GM12878 (cell line): ENCODE data around the gene UBE2O. TPM values are rescaled to one million over a fixed set of nuclear protein-coding genes. Genes with fewer than 3 reads are reported as not detected.

ENCODE experiments used
- ASH2L ChIP-seq: fragments of 300-600, 200-600 bp; sonication (generic); IDR thresholded peaks from 2 replicates; pipeline ENCODE4 v1.6.1; 2017; ENCODE audit warnings: low read depth, mild to moderate bottlenecking, borderline replicate concordance
- CBX3 ChIP-seq: fragments of 200-600 bp; sonication (generic); IDR thresholded peaks from 2 replicates; pipeline ENCODE4 v1.6.1; 2016; ENCODE audit warnings: low read depth, borderline replicate concordance
- CHD1 ChIP-seq: IDR thresholded peaks from 2 replicates; pipeline ENCODE4 v1.6.1; 2012; ENCODE audit warnings: low read depth, low read length, improper control_type of control experiment
- CHD4 ChIP-seq: fragments of 200-600 bp; sonication (generic); IDR thresholded peaks from 2 replicates; pipeline ENCODE4 v1.6.1; 2016; ENCODE audit warnings: mild to moderate bottlenecking
- EZH2 ChIP-seq: IDR thresholded peaks from 2 replicates; pipeline ENCODE4 v1.6.1; 2012; ENCODE audit warnings: low read depth, mild to moderate bottlenecking, control low read depth, inconsistent platforms, low read length, borderline replicate concordance; ENCODE audit not compliant: control insufficient read depth
- GABPA ChIP-seq: IDR thresholded peaks from 2 replicates; pipeline ENCODE4 v1.6.1; 2014; ENCODE audit warnings: antibody characterized with exemption, low read depth, mild to moderate bottlenecking, inconsistent platforms
- HDAC6 ChIP-seq: fragments of 200-600 bp; sonication (generic); IDR thresholded peaks from one replicate; pipeline ENCODE4 v1.8.0; 2017; ENCODE audit warnings: antibody characterized with exemption; ENCODE audit not compliant: unreplicated experiment
- MYC ChIP-seq: IDR thresholded peaks from 2 replicates; pipeline ENCODE4 v1.6.1; 2011; ENCODE audit warnings: mild to moderate bottlenecking, low read length, moderate library complexity, inconsistent platforms; ENCODE audit not compliant: insufficient read depth, insufficient replicate concordance, insufficient read length, severe bottlenecking
- PML ChIP-seq: IDR thresholded peaks from 2 replicates; pipeline ENCODE4 v1.6.1; 2012; ENCODE audit warnings: low read length, inconsistent platforms
- POLR2A ChIP-seq: IDR thresholded peaks from 2 replicates; pipeline ENCODE4 v1.6.1; 2011; ENCODE audit warnings: low read depth, mild to moderate bottlenecking, low read length
- RBBP5 ChIP-seq: fragments of 200-600 bp; sonication (generic); conservative IDR thresholded peaks from 2 replicates; pipeline ENCODE4 v1.6.1; 2016
- SMAD5 ChIP-seq: IDR thresholded peaks from 2 replicates; pipeline ENCODE4 v1.6.1; 2016; ENCODE audit warnings: antibody characterized with exemption, low read depth
- TCF12 ChIP-seq: IDR thresholded peaks from 2 replicates; pipeline ENCODE4 v1.6.1; 2011; ENCODE audit warnings: low read depth, mild to moderate bottlenecking, low read length
- TCF3 ChIP-seq: IDR thresholded peaks from 2 replicates; pipeline ENCODE4 v1.6.1; 2012; ENCODE audit warnings: low read depth, mild to moderate bottlenecking, low read length, borderline replicate concordance; ENCODE audit not compliant: insufficient read depth
- ZNF24 ChIP-seq: fragments of 450-650 bp; IDR thresholded peaks from 2 replicates; pipeline ENCODE4 v1.6.1; 2017; ENCODE audit warnings: antibody characterized with exemption, mild to moderate bottlenecking
- polyA plus RNA-seq, 11 experiments: library from polyadenylated mRNA; depleted of rRNA in 4 of 11; unstranded in 6 of 11; stranded (reverse) in 5 of 11; fragments of >200 nt; fragmentation: Nextera tagmentation in 4 of 11; fragmentation: Illumina TruSeq in 1 of 11; extraction: Ambion mirVana in 4 of 11; extraction: Trizol in 1 of 11; gene quantifications; 1 replicate in 1 of 11; 2 replicates in 10 of 11; pipeline versions ENCODE4 v1.2.1 to v1.2.3, GENCODE V29; 2011 to 2016; ENCODE audit warnings: inconsistent platforms in 2 of 11, missing spikeins in 2 of 11, low read depth in 1 of 11
- total RNA-seq, 4 experiments: library from RNA; depleted of rRNA in 3 of 4; stranded (reverse); fragments of >200 nt in 3 of 4; fragmentation: Illumina TruSeq in 1 of 4; extraction: Trizol in 1 of 4; gene quantifications; 2 replicates each; pipeline versions ENCODE4 v1.2.1 to v1.2.3, GENCODE V29; 2013 to 2021
- TF ChIP-seq, protein P1 (sequence below): fragments of 450-650 bp; IDR thresholded peaks from 2 replicates; pipeline ENCODE4 v1.6.1; 2016; ENCODE audit warnings: mild to moderate bottlenecking
- TF ChIP-seq, protein P2 (sequence below): fragments of 450-650 bp; IDR thresholded peaks from 2 replicates; pipeline ENCODE4 v1.6.1; 2017; ENCODE audit warnings: mild to moderate bottlenecking
- TF ChIP-seq, protein P3 (sequence below): fragments of 450-650 bp; IDR thresholded peaks from 2 replicates; pipeline ENCODE4 v1.6.1; 2014; ENCODE audit warnings: mild to moderate bottlenecking
- TF ChIP-seq, protein P4 (sequence below), 3 experiments: IDR thresholded peaks in 2 of 3; conservative IDR thresholded peaks in 1 of 3; 2 replicates each; pipeline ENCODE4 v1.5.1; 2011; ENCODE audit warnings: low read depth in 3 of 3, low read length in 3 of 3, mild to moderate bottlenecking in 3 of 3, control low read depth in 2 of 3, moderate library complexity in 2 of 3, inconsistent platforms in 1 of 3, mixed read lengths in 1 of 3; ENCODE audit not compliant: control insufficient read depth in 2 of 3, insufficient read depth in 1 of 3; ENCODE audit errors: extremely low read depth in 1 of 3
- TF ChIP-seq, protein P5 (sequence below): fragments of 450-650 bp; IDR thresholded peaks from 2 replicates; pipeline ENCODE4 v1.6.1; 2017; ENCODE audit warnings: borderline replicate concordance
- TF ChIP-seq, protein P6 (sequence below): IDR thresholded peaks from 2 replicates; pipeline ENCODE4 v1.6.1; 2011; ENCODE audit warnings: borderline replicate concordance, low read depth, mild to moderate bottlenecking, moderate library complexity, low read length; ENCODE audit not compliant: insufficient read depth, poor library complexity, severe bottlenecking

UBE2O gene
- total and polyA plus RNA-seq, 10 of the 15 experiments (the other 5 are each of a cell fraction or from before 2014, with no cell fraction given): 2.1 to 39.0 (median 14.1) TPM

DNA sequence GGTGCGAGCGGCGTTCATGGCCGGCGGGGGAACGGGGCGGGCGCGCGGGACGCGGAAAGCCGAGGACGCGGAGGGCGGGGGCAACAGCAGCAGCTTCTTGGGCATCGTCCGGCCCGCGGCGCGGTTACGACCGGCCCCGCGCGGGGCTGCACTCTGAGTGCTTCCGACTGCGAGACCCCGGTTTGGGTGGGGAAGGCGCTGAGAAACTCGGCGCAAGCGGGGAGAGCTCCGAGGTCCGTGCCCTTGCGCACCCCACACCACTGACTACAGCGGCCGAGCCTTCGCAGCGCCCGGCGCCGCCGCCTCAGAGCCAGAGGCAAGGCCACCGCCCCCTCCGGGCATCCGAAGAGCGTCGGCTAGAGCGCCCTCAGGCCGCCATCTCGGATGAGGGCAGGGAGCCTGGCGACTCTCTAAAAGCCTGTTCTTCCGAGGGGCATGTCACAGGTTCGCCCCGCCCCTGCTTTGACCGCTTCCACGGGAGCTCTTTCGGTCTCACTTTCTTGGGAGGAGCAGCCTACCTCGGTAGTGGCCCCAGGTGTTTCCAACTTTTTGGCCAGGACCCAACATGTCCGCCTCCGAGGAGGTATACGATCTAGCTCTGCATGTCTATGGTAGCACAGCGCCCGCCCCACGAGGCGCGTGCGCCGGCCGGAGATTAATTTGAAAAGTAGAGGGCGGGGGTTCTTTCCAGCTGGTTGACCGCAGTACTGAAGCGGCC, 99.2 kb downstream of the UBE2O start, which contains the start of gene PRPSAP1 (continued):
- TF ChIP-seq, protein P1, sequence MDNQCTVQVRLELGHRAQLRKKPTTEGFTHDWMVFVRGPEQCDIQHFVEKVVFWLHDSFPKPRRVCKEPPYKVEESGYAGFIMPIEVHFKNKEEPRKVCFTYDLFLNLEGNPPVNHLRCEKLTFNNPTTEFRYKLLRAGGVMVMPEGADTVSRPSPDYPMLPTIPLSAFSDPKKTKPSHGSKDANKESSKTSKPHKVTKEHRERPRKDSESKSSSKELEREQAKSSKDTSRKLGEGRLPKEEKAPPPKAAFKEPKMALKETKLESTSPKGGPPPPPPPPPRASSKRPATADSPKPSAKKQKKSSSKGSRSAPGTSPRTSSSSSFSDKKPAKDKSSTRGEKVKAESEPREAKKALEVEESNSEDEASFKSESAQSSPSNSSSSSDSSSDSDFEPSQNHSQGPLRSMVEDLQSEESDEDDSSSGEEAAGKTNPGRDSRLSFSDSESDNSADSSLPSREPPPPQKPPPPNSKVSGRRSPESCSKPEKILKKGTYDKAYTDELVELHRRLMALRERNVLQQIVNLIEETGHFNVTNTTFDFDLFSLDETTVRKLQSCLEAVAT: peak; percentile 81
- TF ChIP-seq CHD1 (no peak), MYC (peak; percentile 32), CHD4 (no peak), ASH2L (no peak), EZH2 (no peak), ZNF24 (peak; percentile 84), POLR2A (peak; percentile 99), RBBP5 (no peak), GABPA (no peak), CBX3 (no peak), TCF12 (peak; percentile 37; the same call in 1 of the 2 replicates), TCF3 (0 out of 2 replicates have a peak, but pooled peaks have one; percentile 29), SMAD5 (0 out of 2 replicates have a peak, but pooled peaks have one; percentile 70), PML (no peak), HDAC6 (no peak)
- TF ChIP-seq, protein P2, sequence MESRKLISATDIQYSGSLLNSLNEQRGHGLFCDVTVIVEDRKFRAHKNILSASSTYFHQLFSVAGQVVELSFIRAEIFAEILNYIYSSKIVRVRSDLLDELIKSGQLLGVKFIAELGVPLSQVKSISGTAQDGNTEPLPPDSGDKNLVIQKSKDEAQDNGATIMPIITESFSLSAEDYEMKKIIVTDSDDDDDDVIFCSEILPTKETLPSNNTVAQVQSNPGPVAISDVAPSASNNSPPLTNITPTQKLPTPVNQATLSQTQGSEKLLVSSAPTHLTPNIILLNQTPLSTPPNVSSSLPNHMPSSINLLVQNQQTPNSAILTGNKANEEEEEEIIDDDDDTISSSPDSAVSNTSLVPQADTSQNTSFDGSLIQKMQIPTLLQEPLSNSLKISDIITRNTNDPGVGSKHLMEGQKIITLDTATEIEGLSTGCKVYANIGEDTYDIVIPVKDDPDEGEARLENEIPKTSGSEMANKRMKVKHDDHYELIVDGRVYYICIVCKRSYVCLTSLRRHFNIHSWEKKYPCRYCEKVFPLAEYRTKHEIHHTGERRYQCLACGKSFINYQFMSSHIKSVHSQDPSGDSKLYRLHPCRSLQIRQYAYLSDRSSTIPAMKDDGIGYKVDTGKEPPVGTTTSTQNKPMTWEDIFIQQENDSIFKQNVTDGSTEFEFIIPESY: no peak
- TF ChIP-seq, protein P3, sequence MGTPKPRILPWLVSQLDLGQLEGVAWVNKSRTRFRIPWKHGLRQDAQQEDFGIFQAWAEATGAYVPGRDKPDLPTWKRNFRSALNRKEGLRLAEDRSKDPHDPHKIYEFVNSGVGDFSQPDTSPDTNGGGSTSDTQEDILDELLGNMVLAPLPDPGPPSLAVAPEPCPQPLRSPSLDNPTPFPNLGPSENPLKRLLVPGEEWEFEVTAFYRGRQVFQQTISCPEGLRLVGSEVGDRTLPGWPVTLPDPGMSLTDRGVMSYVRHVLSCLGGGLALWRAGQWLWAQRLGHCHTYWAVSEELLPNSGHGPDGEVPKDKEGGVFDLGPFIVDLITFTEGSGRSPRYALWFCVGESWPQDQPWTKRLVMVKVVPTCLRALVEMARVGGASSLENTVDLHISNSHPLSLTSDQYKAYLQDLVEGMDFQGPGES: no peak
- TF ChIP-seq, protein P4, sequence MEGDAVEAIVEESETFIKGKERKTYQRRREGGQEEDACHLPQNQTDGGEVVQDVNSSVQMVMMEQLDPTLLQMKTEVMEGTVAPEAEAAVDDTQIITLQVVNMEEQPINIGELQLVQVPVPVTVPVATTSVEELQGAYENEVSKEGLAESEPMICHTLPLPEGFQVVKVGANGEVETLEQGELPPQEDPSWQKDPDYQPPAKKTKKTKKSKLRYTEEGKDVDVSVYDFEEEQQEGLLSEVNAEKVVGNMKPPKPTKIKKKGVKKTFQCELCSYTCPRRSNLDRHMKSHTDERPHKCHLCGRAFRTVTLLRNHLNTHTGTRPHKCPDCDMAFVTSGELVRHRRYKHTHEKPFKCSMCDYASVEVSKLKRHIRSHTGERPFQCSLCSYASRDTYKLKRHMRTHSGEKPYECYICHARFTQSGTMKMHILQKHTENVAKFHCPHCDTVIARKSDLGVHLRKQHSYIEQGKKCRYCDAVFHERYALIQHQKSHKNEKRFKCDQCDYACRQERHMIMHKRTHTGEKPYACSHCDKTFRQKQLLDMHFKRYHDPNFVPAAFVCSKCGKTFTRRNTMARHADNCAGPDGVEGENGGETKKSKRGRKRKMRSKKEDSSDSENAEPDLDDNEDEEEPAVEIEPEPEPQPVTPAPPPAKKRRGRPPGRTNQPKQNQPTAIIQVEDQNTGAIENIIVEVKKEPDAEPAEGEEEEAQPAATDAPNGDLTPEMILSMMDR (IDR thresholded peaks at IDR 0.05 in 2 of 3, conservative IDR thresholded peaks at IDR 0.05 in 1 of 3; ENCODE audit: control insufficient read depth in 2 of 3, extremely low read depth in 1 of 3, insufficient read depth in 1 of 3, low read depth in 3 of 3, low read length in 3 of 3): peak in 1 of 3 experiments; percentile 28; a peak in 1 of 6 replicates
- TF ChIP-seq, protein P5, sequence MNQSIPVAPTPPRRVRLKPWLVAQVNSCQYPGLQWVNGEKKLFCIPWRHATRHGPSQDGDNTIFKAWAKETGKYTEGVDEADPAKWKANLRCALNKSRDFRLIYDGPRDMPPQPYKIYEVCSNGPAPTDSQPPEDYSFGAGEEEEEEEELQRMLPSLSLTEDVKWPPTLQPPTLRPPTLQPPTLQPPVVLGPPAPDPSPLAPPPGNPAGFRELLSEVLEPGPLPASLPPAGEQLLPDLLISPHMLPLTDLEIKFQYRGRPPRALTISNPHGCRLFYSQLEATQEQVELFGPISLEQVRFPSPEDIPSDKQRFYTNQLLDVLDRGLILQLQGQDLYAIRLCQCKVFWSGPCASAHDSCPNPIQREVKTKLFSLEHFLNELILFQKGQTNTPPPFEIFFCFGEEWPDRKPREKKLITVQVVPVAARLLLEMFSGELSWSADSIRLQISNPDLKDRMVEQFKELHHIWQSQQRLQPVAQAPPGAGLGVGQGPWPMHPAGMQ: no peak
- TF ChIP-seq, protein P6, sequence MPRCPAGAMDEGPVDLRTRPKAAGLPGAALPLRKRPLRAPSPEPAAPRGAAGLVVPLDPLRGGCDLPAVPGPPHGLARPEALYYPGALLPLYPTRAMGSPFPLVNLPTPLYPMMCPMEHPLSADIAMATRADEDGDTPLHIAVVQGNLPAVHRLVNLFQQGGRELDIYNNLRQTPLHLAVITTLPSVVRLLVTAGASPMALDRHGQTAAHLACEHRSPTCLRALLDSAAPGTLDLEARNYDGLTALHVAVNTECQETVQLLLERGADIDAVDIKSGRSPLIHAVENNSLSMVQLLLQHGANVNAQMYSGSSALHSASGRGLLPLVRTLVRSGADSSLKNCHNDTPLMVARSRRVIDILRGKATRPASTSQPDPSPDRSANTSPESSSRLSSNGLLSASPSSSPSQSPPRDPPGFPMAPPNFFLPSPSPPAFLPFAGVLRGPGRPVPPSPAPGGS: peak; percentile 24
